ENCODE results near the gene TMEM151A.
A peak's percentile ranks its signal among the peaks of the same experiment; 100 is the strongest.

DNA sequence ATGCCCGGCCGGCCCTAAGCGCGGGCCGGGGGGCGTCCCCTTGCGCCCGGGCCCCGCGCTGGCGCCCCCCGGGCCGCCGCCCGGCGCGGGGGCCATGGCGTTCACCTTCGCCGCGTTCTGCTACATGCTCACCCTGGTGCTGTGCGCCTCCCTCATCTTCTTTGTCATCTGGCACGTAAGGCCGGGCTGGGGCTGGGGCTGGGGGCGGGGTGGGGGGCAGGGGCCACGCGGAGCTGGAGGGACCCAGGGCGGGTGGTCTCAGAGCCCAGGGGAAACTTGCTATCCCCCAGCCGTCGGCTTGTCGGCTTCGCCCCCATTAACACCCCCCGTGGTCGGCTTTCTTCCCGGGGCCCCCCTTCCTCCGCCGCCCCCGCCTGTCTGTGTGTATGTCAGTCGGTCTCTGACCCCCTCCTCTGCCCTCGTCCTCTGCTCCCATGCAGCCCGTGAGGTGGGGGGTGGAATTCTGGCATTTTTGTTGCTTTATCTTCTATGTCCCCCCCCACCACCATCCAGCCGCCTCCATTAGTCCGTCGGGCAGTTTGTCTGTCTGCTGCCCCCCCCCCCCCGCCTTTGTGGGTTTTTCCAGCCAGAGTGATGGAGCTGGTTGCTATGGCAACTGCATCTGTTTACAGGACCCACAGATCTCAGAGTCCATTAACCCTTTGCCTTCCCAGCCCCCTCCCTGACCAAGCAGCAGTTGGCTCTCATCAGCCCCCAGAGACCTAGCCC is 13.2 kb upstream of the TMEM151A start:
- TF ChIP-seq, protein P1, sequence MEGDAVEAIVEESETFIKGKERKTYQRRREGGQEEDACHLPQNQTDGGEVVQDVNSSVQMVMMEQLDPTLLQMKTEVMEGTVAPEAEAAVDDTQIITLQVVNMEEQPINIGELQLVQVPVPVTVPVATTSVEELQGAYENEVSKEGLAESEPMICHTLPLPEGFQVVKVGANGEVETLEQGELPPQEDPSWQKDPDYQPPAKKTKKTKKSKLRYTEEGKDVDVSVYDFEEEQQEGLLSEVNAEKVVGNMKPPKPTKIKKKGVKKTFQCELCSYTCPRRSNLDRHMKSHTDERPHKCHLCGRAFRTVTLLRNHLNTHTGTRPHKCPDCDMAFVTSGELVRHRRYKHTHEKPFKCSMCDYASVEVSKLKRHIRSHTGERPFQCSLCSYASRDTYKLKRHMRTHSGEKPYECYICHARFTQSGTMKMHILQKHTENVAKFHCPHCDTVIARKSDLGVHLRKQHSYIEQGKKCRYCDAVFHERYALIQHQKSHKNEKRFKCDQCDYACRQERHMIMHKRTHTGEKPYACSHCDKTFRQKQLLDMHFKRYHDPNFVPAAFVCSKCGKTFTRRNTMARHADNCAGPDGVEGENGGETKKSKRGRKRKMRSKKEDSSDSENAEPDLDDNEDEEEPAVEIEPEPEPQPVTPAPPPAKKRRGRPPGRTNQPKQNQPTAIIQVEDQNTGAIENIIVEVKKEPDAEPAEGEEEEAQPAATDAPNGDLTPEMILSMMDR (conservative IDR thresholded peaks at IDR 0.05; ENCODE audit: low read depth, low read length): no peak
- TF ChIP-seq MAZ (IDR thresholded peaks at IDR 0.05; ENCODE audit: borderline replicate concordance, low read depth, low read length) (no peak), MAFK (IDR thresholded peaks at IDR 0.05; ENCODE audit: low read depth, low read length) (no peak), POLR2A (IDR thresholded peaks at IDR 0.05; ENCODE audit: low read depth, low read length) (0 out of 2 replicates have a peak, but pooled peaks have one; percentile 29), USF2 (IDR thresholded peaks at IDR 0.05; ENCODE audit: low read depth, low read length) (no peak), MXI1 (IDR thresholded peaks at IDR 0.05; ENCODE audit: borderline replicate concordance, low read depth, low read length) (no peak), RFX5 (IDR thresholded peaks at IDR 0.05; ENCODE audit: low read depth, low read length) (no peak), RAD21 (IDR thresholded peaks at IDR 0.05; ENCODE audit: low read length) (no peak), RCOR1 (IDR thresholded peaks at IDR 0.05; ENCODE audit: insufficient replicate concordance, low read length) (no peak), CEBPB (IDR thresholded peaks at IDR 0.05; ENCODE audit: low read depth, low read length) (no peak)
- TF ChIP-seq, protein P2, sequence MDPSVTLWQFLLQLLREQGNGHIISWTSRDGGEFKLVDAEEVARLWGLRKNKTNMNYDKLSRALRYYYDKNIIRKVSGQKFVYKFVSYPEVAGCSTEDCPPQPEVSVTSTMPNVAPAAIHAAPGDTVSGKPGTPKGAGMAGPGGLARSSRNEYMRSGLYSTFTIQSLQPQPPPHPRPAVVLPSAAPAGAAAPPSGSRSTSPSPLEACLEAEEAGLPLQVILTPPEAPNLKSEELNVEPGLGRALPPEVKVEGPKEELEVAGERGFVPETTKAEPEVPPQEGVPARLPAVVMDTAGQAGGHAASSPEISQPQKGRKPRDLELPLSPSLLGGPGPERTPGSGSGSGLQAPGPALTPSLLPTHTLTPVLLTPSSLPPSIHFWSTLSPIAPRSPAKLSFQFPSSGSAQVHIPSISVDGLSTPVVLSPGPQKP (IDR thresholded peaks at IDR 0.05; ENCODE audit: borderline replicate concordance, low read depth, low read length): no peak

Measured in IMR-90 (cell line).